GM18526 (cell line): Measurements from ENCODE around the gene CES4A.

ENCODE experiments used
- POLR2A ChIP-seq: IDR thresholded peaks from 3 replicates; pipeline ENCODE4 v1.6.1; 2011; ENCODE audit not compliant: insufficient read length; ENCODE audit errors: extremely low read depth

The CES4A gene

GRCh38 chr16:66952430-66953110, 35.8 kb upstream of the CES4A start:
- no peak for TF ChIP-seq POLR2A

DNA sequence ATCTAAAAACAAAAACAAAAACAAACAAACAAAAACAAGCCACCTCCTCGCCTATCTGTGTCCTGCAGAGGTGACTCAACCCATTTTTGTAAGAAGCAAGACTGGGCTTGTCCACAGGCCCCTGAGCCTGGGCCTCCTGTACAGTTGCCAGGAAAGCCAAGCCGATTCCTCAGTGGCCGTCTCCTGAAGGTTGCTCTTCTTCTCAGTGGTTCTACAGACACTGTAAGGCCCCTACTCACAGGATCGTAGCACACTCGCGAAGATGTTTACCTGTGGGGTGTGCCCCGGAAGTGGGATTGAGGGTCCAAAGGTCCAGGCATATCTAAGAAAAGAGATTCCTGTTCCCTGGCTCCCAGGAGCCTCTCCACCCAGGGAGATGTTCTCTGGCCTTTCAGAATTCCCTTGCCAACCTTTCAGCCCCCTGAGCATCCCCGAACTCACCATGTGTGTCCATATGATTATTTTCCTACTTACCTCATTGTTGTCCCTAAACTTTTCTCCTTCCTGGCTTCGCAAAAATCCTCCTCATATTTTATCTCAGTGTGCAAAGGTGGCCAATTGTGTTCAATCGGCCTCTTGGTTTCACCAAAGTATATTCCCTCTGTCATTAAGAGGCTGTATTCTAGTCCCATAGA, 34.8 kb upstream of the CES4A start:
- no peak for TF ChIP-seq POLR2A

- TF ChIP-seq POLR2A: no peak
These were observed 34.2 kb upstream of the CES4A start for GRCh38 chr16:66954097-66954659.

DNA sequence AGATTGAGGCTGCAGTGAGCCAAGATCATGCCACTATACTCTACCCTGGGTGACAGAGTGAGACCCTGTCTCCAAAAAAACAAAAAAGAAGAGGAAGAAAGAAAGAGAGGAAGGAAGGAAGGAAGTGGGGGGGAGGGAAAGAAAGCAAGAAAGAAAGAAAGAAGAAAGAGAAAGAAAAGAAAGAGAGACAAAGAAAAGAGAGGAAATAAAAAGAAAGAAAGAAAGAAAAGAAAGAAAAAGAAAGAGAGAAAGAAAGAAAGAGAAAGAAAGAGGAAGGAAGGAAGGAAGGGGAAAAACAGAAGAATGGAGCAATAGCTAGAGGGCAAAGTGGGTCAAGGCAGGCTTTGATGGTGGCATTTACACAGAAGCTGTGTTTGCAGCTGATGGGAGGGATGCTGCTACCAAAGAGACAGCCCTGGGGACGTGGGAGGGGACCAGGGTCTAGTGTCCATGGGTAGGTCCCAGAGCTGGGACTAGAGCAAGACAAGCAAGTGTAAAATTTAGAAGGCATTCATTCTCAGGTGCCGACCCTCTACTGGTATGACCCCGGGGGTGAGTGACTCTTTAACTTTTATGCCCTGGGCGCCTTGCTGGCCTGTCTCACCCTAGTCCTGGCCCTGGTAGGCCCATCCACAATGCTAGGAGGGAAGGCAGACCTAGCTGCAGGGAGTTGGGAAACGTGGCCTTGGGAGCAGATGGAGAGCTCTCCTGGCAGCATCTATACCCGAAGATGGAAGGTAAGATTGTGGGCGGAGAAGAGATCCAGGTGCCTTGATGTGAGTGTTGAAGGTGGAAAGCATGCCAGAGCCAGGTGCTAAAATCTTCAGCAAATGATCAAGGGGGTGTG, 29.3 kb upstream of the CES4A start:
- no peak for TF ChIP-seq POLR2A

DNA sequence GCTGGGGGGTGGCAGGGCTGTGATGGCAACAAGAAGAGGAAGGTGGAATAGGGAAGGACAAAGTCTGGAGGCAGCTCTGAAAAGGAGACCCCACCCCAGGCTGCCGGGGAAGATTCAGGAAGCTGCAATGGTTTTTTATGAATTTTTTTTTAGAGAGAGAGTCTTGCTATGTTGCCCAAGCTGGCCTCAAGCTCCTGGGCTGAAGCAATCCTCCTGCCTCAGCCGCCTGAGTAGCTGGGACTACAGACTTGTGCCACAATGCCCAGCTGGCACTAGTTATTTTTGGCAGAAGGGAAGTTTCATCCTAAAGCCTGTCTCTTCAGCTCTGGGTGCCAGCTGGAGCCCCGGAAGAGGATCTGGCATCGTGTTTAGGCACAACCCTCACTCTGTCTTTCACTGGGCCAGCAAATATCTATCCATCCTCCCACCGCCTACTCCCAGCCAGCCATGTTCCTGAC, 28.7 kb upstream of the CES4A start:
- no peak for TF ChIP-seq POLR2A

DNA sequence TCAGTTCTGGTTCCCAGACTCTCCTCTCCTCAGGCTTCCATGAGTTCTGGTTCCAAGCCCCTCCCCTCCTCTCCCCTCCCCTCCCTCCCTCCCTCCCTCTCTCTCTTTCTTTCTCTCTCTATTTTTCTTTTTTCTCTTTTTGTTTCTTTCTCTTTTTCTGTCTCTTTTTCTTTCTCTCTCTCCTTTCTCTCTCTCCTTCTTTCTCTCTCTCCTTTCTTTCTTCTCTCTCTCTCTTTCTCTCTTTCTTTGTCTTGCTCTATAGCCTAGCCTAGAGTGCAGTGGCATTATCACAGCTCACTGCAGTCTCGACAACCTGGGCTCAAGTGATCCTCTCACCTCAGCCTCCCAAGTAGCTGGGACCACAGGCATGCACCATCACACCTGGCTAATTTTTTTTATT, 28.1 kb upstream of the CES4A start:
- no peak for TF ChIP-seq POLR2A

- TF ChIP-seq POLR2A: no peak
These were observed 27.2 kb upstream of the CES4A start, which contains the start of gene CES3 for GRCh38 chr16:66961065-66961744. TSS of gene CES3 (plus strand) at chr16:66961266. CDS start at chr16:66961308, 42 bp downstream.

DNA sequence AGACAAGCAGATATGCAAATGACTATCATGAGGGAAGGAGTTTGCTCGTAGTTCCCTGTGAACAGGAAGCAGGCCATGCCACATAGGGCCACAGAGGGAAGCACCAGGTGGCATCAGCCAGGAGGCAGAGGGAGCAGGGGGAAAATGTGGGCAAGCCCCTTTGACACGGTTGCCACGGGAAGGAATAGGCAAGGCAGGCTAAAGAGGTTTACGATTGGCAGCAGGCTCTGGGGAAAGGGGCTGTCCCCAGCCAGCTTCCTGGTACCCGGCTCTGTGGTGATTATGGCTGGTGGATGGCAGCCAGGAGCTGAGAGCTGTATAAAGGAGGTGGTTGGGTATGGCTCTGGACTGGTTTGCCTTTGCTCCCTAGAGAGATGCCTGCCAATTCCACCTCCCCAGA, 26.5 kb upstream of the CES4A start:
- TF ChIP-seq POLR2A: no peak

DNA sequence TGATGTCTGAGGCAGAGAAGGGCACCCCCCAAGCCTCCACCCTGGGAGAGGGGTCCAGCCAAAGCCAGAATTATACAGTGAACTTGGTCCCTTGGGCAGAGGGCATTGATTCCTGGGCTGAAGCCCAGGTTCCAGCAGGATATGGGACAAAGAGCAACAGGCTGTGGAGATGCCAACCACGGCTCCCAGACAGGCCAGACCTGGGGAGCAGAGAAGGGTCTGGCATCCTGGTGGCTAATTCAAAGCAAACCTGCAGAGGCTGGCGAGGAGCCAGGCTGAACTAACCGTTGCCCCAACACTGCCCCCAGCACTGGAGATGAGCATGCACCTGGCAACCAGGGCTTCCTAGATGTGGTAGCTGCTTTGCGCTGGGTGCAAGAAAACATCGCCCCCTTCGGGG, 24.3 kb upstream of the CES4A start:
- no peak for TF ChIP-seq POLR2A

DNA sequence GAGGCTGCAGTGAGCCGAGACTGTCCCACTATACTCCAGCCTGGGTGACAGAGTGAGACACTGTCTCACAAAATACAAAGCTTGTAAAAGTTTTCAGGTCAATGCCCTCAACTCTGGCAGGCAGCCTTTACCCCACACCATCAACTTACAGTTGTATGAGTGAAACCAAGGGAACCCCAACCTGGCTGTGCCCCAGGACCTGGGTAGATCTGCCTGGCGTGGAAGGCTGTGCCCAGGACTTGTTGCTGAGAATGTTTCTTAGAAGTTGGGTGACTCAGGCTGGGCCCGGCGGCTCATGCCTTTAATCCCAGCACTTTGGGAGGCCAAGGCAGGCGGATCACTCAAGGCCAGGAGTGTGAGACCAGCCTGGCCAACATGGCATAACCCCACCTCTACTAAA, 19.5 kb upstream of the CES4A start:
- no peak for TF ChIP-seq POLR2A

GRCh38 chr16:66970775-66971720, 17.3 kb upstream of the CES4A start:
- no peak for TF ChIP-seq POLR2A

DNA sequence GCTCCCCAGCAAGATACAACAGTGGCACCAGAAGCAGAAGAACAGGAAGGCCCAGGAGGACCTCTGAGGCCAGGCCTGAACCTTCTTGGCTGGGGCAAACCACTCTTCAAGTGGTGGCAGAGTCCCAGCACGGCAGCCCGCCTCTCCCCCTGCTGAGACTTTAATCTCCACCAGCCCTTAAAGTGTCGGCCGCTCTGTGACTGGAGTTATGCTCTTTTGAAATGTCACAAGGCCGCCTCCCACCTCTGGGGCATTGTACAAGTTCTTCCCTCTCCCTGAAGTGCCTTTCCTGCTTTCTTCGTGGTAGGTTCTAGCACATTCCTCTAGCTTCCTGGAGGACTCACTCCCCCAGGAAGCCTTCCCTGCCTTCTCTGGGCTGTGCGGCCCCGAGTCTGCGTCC, 15.4 kb upstream of the CES4A start:
- TF ChIP-seq POLR2A: no peak

DNA sequence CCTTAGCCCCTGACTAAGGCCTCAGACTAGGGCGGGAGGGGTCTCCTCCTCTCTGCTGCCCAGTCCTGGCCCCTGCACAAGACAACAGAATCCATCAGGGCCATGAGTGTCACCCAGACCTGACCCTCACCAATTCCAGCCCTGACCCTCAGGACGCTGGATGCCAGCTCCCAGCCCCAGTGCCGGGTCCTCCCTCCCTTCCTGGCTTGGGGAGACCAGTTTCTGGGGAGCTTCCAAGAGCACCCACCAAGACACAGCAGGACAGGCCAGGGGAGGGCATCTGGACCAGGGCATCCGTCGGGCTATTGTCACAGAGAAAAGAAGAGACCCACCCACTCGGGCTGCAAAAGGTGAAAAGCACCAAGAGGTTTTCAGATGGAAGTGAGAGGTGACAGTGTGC, 14.7 kb upstream of the CES4A start:
- TF ChIP-seq POLR2A: no peak

GRCh38 chr16:66975302-66975893, 13.0 kb upstream of the CES4A start:
- TF ChIP-seq POLR2A: no peak

- no peak for TF ChIP-seq POLR2A
These were observed 11.6 kb upstream of the CES4A start for GRCh38 chr16:66976746-66977145.
